Stimulated activated CD4-positive, alpha-beta T cell treated with anti-CD3 and anti-CD28 coated beads, Interleukin-1b, Interleukin-23, amount 100 ng/mL, for 48 hours (primary cell): ENCODE results near the gene ST6GALNAC5.
"Not testable (repeated sequence)": the region's sequence is repeated elsewhere in the genome, so short reads cannot be mapped to it uniquely, and the experiment has no call there.

Experiments
- DNase-seq: peaks from one replicate; pipeline ENCODE4 v3.0.0-alpha.2; 2020

ST6GALNAC5 gene

DNA sequence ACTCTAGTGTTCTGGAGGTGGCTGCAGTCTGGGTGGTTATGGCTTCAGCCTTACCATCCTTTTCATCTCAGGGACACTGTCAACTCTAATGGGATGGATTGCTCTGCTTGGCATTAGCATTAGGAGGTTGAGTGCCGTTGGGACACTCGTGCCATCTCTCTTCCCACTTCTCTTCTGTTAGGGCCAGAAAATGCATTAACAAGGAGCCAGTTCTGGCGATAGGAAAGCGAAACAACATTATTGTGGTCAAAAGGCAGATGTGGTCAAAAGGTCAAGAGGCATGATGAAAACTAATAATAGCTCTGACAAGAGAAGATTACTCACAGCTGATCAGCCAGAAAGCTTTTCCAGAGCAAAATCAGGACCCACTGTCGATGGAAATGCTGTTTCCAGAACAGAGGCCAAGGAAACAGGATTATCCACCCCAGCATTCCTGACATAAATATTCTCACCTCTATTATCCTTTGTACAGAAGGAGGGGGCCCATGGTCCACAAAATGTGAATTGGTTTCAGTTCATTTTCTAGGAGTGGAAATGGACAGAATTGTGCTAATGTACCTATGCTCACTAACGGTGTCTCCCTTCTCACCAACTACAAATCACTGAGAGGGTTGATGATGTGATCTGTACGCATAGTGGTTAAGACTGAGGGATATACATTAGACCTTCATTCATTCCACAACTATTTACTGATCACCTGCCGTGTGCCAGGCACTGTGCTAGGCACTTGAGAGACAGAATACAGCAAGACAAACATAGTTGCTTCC is 72.0 kb downstream of the ST6GALNAC5 start:
- DNase-seq, result no peak

DNA sequence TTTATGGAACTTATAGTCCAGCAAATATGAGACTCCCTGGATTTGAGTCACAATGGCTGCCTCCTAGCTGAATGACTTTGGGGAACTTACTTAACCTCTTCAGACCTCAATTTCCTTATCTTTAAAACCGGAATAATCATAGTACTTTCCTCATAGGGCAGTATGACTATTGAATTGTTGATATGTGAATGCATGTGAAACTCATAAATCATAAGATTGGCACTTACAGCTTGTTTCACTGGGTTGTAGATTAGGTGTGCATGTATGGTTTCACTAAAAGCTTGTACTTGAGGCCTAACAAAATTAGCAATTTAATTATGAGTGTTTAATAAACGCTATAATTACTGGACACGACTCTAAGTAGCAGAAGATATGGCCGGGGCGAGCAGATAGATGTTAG is 72.5 kb downstream of the ST6GALNAC5 start:
- no peak for DNase-seq

DNA sequence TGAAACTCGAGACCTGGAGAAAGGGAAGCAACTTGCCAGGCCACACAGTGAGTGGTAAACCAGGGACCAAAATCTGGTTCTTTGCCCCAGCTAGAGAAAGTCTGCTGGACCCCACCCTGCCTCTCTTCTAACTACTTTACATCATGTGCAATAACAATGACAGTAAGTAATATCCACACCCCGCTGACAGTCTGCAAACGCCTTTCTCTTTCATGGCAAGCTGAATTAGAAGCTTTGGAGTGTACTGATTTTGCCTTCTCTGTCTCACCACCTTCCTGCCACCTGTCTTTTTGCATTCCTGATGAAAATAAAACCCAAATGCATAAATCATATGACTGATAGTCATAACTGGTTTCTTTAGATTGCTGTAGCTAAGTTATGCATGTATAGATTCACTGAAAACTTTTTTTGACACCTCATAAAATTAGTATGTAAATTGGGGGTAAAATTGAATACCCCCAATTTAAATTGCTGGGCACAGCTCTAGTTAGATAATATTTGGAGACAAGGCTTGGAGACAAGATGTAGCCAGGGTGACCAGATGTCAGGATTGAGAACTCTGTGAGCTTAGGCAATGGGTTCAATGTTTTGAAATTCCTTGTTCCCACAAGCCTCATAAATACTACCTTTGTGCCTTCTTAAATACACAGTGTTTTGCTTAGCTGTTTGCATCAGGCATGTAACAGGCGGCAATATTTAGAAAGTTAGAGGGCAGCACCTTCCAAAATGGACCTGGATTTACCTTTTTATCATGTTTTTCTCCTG is 73.5 kb downstream of the ST6GALNAC5 start:
- no peak for DNase-seq

DNA sequence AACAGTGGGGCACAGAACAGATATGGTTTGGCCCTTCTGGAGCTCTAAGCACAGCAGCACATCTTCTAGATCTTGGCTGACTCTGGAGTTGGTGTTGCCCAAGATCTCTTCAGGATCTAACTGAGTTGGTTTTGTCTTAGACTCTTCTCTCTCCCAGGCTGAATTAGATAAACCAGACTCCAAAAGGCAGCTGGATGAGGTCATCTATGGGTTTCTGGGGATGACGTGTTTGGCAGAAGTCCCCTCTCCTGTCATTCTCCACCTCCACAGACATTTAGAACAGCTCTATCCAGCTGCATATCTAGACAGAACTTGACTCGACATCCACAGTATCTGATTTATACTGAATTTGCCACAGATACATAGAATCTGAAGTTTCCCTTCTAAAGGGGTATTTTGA is 75.3 kb downstream of the ST6GALNAC5 start:
- no peak for DNase-seq

DNA sequence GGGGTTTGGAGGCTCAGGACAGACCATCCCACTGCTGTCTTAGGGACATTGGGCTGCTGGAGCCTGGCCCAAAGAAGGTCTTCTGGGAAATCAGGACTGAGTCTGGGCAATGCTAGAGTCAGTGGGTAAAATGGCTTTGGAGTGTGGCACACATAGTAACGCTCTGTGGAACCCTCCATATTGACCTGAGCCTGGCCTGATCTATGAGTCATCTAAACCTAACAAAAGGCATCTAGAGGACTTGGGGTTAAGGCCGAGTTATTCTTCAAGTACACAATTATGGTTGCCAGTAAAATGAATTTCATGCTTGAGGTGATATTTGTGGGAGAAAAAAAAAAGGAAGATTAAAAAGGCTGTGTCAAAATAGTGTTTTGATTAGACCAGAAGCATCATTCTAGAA is 77.7 kb downstream of the ST6GALNAC5 start:
- DNase-seq, result no peak

DNA sequence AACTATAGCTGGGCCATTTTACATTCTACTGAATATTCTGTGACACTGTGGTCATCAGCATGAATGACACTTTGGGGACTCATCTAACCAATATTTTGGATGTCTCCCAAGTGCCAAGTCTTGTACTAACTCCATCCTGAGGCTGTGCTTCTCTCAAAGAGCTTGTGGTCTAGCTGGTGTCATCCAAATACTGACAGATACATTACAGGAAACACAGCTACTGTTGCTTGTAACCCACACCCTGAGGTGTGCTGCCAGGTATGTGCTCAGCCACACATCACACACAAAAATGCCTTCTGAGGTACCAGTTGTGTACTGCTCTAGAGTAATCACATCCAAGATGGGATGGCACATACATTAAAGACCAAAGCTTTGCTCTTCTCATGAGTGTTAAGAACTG is 81.6 kb downstream of the ST6GALNAC5 start:
- DNase-seq, result no peak

DNA sequence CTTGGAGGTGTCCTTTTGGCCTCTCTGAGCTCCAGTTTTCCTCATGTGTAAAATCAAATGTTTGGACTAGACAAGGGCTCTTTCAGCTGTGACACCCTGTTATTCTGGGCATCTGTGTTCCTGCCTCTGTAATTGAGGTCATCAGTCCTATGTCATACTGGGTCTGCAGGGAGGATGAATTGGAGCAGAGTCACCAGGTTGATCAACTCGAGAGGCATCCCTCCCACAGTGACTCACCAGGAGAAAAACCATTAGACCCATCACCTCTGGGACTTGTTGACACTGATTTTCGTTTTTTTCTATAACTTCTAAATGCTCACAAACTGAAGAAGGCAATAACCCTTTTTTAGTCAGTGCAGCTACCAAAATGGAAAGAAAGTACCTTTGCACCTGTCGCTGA is 82.2 kb downstream of the ST6GALNAC5 start:
- no peak for DNase-seq

DNA sequence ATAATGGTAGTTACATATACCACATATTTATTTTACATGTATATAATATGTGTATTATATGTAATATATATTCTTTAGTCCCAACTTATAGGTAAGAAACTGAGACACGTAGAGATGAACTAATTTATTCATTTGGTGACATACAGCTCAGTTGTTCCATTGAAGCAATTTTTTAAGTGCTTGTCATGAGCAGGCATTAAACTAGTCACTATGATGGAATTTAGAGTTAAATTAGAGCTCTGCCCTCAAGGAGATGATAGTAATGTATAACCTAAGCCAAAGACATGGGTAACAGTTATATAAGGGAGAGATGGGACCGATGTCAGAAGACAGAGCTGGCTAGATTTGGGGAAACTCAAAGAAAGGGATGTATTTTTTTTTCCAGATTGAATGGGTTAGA is 83.0 kb downstream of the ST6GALNAC5 start:
- no peak for DNase-seq

DNA sequence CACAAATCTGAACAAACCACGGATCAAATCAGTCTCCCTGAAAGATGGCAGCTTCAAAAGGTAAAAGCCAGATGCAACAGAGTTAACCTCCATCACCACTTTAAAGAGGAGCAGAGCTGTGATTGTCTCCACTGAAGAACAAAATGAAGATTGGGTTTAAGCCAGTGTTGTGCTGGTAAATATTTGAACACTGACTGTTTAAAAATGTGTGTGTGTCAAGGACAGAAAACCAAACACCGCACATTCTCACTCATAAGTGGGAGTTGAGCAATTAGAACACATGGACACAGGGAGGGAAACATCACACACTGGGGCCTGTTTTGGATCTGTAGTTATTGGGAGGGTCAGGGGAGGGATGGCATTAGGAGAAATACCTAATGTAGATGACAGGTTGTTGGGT is 83.9 kb downstream of the ST6GALNAC5 start:
- DNase-seq, result no peak

DNA sequence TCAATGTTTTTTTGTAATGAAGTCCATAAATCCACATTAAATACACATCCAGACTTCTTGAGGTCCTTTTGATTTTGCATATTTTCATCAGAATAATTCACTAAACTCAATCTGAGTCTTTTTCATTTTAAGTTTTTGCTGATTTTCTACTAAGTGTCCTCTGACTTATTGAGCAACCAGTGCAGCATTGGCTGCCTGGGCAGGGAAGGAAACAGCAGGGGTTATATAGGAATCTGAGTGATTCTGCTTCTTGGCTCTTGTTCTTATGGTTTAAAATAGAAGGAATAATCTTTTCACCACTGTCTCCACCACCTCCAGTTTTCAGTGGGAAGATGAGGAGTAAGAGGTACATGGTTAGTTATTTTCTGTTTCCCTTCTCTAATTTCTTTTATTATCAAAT is 88.4 kb downstream of the ST6GALNAC5 start:
- DNase-seq, result no peak

DNA sequence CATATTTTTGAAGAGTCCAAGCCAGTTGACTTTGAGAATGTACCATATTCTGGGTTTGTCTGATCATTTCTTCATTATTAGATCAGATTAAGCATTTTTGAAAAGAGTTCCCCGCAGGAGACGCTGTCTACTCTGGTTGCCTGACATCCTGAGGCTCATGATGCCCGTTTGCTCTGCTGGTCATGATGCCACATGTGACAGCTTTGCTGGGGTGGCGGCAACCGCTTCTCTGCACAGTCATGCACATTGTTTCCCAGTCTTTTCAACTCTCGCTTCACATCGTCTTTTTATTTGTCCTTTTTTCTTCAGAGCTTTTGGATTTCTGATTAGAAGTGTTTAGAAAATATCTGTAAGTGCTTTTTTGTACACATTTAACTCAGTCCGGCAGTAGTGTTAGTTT is 90.7 kb downstream of the ST6GALNAC5 start:
- no peak for DNase-seq

DNA sequence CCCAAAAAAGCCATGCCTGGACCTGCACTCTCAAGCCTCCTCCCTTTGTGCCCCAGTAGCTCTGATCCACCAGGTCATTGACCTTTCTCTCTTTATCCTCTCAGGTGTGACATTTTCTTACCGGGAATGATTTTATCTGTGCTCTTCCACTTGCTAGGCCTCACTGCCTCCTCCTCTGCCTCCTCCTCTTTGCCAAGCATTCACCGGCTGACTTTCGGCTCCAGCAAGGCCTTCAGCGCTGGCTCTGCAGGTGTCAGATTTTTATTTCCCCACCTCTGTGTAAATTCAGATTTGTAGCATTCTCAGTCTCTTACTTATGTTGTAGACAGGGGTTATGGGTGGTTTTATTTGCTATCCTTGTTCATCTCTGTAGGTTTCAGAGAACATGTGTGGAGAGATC is 91.5 kb downstream of the ST6GALNAC5 start:
- DNase-seq, result no peak

DNA sequence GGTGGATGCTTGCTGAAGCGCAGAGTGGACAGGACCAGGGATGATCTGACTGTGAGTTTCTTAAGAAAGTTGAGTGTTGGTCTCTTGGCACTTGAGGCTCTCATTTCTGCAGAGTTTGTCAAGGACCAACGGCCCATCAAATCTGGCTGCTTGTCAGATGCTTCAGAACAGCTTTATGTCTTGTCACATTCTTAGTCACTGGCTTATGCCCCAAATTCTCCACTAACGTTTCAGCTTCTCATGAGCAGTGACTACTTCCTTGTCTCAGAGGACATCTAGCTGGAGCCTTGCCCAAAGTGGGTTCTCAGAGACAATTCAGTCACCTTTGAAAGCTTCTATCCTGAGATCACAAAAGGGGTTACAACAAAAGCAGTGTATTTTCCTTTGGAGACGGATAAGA is 92.3 kb downstream of the ST6GALNAC5 start:
- no peak for DNase-seq

DNA sequence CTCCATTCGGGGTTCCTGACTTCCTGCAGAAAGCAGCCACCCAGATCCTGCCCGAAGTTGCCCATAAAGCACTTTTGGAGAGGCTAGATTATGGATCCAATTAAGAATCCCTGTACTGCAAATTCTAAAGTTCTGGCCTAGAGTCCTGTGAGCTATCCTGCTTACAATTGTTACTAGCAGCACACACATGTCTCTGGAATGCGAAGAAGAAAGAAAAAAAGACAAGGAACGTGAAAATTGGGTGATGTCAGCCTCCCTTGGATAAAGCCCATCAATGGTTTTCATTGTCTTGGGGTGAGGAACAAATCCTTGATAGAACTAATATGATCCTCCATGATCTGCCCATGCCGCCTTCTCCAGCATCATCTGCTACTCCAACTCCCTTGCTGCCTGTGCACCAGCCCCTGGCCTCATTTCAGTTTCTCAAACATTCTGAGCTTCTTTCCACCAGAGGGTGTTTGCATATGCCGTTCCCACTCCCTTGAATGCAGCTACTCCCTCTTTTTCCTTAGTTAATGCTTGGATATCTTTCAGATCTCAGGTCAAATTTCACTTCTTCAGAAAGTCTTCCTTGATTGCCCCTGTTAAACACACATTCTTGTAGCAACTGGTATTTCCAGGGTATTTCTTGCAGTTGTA is 94.0 kb downstream of the ST6GALNAC5 start:
- no peak for DNase-seq

DNA sequence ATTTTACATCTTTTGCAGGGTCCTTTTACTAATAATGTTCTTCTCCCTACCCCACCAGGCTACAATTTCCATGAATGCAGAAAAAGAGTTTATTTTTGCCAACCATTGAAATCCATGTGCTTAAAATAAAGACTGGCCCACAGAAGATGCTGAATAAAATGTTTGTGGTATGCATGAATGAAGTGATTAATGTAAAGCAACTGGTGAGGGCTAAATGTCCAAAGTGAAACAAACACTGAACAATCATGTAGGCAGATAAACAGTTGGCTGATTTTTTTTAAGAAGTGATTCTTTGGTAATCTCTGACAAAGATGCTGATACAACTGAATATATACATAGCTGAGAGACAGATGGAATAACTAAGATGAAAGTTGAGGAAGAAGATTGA is 94.5 kb downstream of the ST6GALNAC5 start:
- no peak for DNase-seq

DNA sequence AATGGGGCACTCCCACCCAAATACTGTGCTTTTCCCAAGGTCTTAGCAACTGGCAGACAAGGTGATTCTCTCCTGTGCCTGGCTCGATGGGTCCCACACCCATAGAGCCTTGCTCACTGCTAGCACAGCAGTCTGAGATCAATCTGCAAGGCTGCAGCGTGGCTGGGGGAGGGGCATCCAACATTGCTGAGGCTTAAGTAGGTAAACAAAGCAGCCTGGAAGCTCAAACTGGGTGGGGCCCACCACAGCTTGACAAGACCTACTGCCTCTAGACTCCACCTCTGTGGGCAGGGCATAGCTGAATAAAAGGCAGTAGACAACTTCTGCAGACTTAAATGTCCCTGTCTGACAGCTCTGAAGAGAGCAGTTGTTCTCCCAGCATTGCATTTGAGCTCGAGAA is 114.0 kb downstream of the ST6GALNAC5 start:
- not testable (repeated sequence) for DNase-seq

DNA sequence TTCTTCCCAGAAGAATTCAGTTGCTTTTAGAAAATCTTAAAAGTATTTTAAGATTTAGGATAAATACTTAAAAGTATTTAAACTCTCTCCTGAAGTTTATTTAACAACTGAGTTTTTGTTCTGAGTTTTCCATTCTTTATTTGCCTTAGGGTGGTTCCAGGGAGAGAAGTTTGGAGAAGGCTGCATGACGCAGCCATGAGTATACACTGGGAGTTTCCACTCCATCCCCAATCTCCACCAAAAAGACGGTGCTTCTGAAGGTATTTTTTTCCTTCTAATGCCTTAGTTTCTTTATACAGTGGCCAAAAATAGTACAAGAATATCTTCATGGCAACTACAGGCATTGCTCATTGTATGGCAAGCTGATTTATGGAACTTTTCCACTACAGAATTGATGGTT is 122.7 kb downstream of the ST6GALNAC5 start:
- DNase-seq, result no peak

DNA sequence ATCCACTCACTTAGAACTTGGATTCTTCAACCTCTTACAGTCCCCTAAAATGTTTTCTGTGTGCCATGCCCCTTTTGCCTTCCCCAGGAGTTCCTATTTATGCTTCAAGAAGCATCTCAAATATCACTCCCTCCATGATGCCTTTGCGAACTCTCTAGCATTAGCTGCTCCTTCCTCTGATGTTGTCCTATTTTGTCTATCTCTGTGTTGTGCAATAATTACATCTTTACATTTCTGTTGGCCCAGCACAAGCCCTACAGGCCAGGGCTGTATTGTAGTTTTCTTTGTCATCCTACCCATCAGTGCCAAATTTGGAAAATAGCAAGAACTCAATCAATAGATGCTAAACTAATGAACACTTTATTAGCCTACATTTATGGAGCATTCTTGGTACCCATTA is 125.8 kb downstream of the ST6GALNAC5 start:
- no peak for DNase-seq

DNA sequence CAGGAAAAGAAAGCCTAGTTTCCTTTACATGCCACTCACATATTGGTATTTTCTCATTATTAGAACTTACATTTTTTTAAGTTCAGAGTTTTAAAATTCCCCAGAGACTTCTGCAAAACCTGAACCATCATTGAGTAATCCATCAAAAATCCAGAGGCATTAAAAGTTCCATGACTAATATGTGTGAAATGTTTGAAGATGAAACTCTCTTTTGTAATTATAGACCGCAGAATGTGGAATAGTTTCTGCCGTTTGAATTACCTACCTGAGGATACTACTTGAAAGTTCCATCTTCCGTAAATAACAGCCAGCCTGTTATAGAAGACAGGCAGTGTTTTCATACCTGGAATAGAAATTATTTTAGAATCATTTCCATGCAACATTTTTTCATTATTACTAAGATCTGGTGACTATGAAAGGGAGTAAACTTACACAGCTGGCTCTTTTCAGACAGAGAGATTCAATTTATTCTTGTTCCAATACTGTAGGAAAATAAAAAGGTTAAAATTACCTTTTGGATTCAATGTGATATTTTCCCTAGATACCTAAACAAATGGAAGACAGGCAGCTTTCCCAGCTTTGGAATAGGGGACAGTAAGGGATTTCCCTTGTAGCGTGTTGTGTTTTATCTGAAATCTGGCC is 131.4 kb downstream of the ST6GALNAC5 start:
- DNase-seq, result no peak

DNA sequence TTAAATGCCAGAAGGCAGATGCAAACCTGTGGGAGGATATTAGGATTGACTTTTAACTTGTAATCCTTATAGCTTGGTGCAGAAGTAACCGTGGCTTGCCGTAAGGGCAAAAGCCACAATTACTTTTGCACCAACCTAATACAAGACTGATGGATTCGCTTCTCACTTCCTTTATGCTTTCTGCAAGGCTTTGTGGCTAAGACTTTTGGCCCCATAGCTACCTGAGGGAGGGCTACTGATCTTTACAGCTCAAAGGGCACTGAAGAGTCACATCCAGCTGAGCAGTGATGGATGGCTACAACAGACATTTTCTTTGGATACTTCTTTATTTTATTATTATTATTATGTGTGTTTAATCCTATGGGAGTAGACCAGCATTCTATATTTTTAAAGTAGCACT is 140.4 kb downstream of the ST6GALNAC5 start:
- no peak for DNase-seq

DNA sequence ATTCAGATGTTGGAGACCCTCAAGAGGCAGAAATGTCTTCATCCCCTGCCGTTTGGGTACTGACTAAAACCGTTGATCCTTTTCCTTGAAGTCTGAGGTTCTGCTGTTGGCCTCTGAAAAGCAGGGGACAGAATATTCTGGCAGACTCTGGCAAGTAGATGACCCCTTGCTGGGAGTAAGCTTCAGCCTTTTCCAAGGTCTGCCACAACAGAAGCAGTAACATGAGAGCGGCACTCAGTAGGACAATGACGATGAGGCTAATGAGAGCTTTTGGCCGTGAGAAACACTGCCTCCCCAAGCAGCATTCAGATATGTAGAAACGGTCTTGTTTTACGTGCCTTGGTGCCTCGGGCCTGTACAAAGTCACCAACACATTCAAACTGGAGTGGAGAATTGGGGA is 143.7 kb downstream of the ST6GALNAC5 start:
- DNase-seq, result no peak

DNA sequence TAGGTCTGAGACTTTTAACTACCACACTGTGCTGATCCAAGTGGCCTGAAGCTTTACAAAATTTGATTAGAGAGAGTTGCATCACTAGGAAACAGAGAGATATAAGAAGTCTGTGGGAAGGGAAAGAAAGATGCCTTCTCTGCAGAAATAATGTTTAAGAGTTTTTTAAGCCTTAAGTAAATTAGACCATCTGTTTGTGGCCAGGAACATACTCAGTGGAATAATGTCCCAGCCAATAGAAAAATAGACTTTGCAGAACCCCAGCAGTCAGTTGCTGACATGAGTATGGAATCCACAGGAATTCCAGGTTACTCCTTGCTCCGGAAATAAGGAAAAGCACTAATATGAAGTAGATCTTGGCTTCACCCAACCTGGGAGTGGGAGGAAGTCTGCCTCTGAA is 144.8 kb downstream of the ST6GALNAC5 start:
- DNase-seq, result no peak

DNA sequence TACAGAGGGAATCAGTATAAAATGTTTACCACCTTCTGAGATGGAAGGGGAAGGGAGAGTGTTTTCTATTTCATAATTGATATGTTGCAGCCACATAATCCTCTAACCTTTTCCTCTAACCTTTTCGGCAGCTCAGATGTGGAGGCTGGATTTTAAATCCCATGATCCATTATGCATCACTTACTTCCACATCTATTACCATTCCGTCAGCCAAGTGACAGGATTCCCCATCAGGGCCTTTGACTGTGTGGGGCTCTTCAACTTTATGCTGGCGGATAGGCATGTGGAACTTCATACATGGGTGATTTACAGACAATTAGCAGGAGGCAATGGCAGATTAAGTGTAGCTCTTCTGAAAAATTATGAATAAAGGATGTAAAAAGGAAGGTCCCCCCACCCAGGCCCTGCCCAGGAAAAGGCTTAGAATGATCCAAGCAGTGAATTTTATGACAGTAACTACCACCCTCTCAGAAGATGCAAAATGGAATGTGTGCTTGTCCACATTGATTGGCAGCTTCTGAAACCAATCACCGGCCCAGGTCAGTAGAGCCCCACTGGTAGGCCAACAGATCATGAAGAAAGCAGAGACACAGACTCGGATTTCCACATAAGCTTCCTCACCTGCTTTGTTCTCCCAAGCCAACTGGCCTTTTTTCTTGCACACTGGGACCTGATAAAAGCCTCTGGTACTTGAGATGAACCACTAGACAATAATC is 147.0 kb downstream of the ST6GALNAC5 start:
- no peak for DNase-seq
